GM18507 (cell line): ENCODE data around the gene ZIC1.

Source experiments
- DNase-seq: peaks from one replicate; pipeline ENCODE4 v3.0.0; 2011; ENCODE audit warnings: low read depth; ENCODE audit not compliant: insufficient read length; ENCODE audit errors: extremely low spot score
- FAIRE-seq: peaks from 2 replicates; lab custom pipeline; 2011; peaks lifted over from hg19 to GRCh38; lab: Jason Lieb, UNC

The ZIC1 gene

DNA sequence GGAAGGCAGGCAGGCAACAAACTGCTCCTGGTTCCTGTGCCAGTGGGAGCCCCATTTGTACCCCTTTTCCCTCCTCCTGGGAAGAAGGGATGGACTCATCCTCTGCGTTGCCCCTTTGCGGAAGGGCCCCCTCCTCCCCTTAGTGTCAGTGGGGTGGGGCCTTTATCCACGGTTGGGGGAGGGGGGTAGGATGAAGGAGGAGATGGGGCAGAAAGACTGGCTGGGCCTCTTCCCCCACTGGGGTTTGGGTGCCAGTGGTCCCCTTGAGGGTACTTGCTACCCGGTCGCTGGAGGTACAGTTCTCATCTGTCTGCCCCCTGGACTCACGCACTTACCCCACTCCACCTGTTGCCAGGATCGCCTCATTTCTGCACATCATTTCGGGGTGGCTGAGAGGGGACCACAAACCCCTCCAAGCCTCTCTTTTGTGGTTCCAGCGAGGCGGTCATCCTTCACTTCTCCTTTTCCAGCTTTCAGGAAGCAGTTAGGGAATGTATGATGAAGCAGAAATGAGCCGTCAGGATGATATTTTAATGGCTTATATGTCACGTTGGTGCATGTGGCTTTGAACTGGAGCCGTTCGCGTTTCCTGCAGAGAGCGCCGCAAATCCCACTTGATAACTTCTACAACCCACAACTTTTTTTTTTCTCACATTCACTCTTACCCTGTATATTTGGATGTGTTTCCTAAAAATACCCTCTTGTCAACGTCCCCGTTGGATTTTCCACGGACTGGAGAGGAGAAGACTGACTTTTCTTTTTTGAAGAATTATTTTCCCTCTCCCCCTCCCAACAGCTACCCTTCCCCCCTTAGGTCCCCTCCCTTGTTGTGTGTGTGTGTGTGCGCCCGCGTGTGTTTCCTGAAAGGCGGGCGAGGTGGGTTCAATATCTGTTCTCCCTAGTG lies 2.9 kb upstream of the ZIC1 start, which contains the start of gene ZIC4:
Gene ZIC4 (minus strand): TSS at position 516 of the 904 bp plus-strand sequence. CDS start 3,746 bp downstream, outside the sequence.
- no peak for DNase-seq
- FAIRE-seq = no peak

DNA sequence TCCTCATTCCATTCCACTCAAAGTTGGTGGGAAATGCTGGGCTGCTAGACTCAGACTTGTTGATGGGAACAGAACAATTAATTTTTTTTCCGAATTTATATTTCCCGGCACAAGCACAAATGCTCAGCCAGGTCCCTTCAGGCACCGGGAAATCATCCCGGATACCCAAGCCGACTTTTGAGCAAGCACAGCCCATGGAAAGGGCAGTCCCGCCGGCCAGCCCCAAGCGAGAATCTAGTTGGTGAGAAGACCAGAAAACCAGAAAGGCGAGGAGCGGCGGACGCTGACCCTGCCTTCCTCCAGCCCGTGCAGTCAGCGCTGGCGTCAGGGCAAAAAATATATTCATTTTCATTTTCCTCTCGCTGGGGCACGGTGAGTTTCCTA lies 2.1 kb upstream of the ZIC1 start:
- FAIRE-seq (no peak), DNase-seq (no peak)

DNA sequence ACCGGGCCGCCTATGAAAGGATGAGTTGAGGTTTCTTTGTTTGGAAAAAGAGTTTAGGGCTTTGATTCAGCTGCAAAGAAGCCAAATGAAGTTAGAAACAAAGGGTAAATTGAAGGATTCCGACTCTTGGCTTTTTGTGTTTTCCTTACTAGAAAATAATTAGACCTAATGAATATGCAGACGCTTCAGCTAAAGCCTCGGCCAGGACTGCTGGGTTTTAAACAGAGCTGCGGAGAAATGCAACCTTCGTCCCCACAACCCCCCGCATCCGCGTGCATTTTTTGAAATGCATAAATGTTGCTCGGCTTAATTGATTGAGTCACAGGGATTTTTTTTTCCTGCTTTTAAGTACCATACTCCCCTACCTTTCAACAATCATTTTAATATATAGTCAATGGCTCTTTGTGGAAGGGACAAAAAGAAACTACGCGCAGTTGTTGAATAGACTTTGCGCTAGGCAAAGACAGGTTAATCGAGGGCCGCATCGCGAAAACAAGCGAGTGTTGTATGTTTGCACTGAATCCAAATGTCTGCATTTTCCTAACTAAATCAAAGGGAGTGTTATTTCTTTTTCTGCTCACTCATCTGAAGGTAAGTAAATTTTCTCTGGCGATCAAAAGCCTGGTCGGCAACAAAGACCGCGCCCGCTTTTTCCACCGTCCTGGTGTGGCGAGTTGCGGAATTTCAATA lies 1.5 kb upstream of the ZIC1 start:
- no peak for DNase-seq
- no peak for FAIRE-seq

DNA sequence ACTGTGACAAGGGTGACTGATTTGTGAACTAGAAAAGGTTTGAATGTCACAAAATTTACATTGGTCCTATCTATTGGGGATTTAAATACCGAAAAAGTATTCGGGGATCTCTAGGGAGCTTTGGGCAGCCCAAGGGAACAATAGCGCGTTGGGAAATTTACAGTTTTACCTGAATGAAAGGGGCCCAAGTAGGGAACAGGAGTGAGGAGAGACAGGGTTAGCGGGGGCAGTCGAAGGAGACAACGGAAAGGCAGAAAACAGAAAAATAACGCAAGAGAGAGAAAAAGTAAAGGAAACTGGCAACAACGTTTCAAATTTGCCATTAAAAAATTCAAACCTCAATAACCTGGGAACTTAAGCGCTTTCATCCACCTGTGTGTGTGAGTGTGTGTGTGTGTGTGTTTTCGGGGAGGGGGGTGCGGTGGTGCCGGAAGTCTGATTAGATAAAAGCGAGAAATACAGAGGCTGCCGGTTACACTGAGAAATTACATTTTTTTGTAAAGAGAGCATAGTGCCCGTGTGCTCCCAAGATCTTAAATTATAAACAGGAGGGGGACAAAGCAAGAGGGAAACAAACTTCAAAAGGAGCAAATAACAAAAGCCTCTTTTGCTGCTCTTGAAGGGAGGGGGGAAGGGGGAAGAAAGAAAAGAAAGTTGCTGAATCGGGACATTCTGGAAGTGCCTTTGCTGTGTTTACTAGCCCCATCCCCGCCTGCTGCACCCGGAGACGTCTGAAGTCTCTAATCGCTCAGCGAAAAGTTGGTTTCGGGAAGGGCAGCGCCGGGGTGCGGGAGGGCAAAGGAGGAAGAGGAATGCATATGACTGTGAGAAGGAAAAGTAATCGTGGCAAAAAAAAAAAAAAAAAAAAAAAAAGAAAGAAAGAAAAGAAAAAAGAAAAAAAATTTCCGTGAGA lies 721 bp upstream of the ZIC1 start:
- FAIRE-seq (no peak), DNase-seq (no peak)

- FAIRE-seq = no peak
These were observed 956 bp downstream of the ZIC1 start for GRCh38 chr3:147410116-147410525.

DNA sequence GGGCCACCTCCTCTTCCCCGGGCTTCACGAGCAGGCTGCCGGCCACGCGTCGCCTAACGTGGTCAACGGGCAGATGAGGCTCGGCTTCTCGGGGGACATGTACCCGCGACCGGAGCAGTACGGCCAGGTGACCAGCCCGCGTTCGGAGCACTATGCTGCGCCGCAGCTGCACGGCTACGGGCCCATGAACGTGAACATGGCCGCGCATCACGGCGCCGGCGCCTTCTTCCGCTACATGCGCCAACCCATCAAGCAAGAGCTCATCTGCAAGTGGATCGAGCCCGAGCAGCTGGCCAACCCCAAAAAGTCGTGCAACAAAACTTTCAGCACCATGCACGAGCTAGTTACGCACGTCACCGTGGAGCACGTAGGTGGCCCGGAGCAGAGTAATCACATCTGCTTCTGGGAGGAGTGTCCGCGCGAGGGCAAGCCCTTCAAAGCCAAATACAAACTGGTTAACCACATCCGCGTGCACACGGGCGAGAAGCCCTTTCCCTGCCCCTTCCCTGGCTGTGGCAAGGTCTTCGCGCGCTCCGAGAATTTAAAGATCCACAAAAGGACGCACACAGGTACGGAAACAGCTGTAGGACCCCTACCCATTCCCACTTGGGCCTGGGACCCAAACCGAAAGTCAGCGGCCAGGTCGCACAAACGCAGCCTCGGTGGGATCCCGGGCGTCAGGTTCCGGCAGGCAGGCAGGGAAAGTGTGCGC lies 1.5 kb downstream of the ZIC1 start:
- DNase-seq = no peak
- no peak for FAIRE-seq

More at GRCh38 chr3:147410116-147410525, 956 bp downstream of the ZIC1 start:
- no peak for DNase-seq

DNA sequence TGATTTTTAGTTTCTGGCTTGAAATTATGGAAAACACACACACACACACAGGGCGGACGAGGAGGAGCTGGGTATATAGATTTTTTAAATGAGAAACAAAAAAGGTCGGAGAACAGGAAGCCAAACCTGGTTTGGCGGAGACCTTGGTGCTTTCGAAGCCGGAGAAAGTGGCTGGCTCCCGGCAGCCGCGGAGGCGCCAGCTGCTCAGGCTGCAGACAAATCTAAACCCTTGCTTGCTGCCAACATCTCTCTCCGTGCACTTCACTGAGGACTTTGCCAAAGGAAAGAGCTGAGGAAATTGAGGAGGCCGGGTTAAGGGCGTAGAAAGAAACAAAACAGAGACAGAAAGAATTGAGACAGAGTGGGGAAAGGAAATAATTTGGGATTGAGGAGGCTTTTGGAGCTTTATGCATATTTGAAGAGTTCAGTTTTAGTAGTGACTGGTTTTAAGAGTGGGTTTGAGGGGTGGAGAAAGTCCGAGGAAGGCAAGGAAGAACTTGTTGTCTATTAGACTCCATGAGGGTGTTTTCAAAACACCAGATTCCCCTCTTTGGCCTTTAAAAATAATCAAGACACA lies 2.2 kb downstream of the ZIC1 start:
- no peak for FAIRE-seq
- no peak for DNase-seq

DNA sequence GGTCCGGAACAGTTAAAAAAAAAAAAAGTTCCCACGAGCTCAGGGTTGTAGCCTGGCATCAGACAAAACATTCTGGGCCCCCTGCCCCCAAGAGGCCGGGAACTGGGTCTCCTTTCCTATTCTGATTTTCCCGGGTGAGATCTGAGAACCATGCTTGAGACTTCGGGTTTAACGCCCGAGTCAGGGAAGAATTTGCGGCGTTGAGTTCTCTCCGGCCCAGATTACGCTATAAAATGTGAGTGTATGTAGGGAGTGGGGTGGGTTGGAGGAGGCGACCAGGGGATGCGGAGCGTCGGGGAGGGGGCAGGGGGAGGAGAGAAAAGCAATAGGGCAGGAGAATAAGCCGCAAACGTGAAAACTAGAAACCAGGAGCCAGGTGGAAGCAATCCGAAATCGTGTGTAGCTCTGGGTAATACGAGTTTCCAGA lies 2.7 kb downstream of the ZIC1 start:
- DNase-seq (no peak), FAIRE-seq (no peak)

- FAIRE-seq = no peak
- DNase-seq = no peak
These were observed 3.2 kb downstream of the ZIC1 start for GRCh38 chr3:147412261-147412916.

DNA sequence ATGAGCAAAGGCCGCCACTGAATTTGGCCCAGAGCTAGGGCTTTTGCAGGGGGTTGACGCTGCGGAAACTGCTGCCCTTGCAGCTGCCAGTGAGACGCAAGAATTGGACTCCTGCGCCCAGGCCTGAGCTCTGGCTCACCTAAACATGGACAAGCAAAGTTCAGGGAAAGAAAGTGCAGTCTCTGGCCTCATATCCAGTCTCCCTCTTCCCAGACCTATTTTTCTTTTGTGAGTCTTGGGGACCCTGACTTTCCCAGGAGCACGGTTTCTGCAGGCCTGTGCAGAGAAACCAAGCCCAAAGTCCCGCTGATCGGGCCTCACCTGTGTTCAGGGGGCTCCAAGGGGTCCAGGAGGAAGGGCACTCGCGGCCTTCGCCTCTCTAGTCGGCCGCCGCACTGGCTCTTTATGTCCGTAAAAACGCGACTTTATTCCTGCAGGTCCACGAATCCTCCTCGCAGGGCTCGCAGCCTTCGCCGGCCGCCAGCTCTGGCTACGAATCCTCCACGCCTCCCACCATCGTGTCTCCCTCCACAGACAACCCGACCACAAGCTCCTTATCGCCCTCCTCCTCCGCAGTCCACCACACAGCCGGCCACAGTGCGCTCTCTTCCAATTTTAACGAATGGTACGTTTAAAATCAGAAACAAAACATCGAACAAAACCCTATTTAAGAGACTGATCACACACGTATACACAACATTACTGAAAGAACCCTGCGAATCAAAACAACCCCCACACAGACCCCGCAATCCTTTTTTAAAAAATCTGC lies 3.9 kb downstream of the ZIC1 start:
- no peak for FAIRE-seq

DNA sequence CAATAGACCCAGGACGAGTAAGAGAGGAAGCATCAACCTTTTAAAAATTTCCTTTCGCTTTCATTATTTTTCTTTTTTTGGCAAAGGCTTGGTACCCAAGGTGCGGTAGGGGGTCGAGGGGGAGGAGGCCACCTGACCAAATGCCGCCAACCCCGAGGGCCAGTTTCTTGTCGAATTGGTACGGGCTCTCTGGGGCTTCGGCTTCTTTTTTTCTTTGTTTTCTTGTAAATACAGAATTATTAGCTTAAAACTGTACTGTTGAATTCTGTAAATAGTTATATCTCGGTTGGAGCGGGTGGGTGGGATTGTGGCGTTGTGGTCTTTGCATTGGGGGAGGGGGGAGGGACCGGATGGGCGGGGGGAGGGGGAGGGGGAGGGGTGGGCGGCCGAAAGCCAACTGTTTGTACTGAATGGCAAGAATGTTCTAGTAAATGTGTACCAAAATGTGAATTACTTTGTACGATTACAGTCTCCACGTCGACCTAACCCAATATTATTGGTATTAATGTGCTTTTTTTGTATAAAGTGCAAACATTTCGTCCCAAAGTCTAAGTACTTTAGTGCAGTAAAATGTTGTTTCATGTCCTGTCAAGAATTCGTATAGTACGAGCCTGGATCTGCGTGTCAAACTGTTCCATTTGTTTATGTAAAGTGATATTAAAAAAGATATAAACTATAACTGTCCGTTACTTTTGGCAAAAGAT lies 4.7 kb downstream of the ZIC1 start:
- no peak for FAIRE-seq

More for the DNA sequence above, 3.9 kb downstream of the ZIC1 start:
- no peak for DNase-seq

GRCh38 chr3:147414390-147415138 lies 5.4 kb downstream of the ZIC1 start:
- no peak for FAIRE-seq
- DNase-seq = no peak

More for the DNA sequence above, 4.7 kb downstream of the ZIC1 start:
- DNase-seq = no peak

DNA sequence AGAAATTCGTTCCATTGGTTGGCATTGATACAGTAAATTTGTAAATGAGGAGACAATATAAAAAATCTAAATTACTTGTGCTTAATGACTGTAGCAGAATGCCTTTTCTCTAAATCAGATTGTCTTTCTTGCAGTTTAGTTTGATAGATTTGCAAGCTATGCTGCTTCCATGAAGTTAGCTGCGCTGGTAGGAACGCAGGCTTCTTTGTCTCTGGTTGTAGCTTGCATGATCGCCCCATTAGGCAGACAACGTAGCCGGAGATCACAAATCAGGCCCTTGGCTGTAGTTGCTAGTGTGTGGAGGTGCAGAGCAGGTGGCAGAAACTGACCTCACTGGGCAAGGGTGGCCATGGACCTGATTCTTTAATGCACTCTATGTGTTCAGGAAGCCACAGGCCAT lies 6.1 kb downstream of the ZIC1 start:
- FAIRE-seq = no peak
- no peak for DNase-seq

- no peak for FAIRE-seq
These were observed 6.7 kb downstream of the ZIC1 start for GRCh38 chr3:147415874-147416273.

GRCh38 chr3:147416931-147417330 lies 7.8 kb downstream of the ZIC1 start:
- DNase-seq = no peak
- no peak for FAIRE-seq

More at GRCh38 chr3:147415874-147416273, 6.7 kb downstream of the ZIC1 start:
- DNase-seq = no peak
